Activated CD4-positive, CD25-positive, alpha-beta regulatory T cell treated with anti-CD3 and anti-CD28 coated beads, Interleukin-2, amount 50 U/mL, for 16 hours (primary cell): ENCODE results near the gene OR5AC2.

Source experiments
- DNase-seq: peaks from one replicate; pipeline ENCODE4 v3.0.0-alpha.2; 2020; ENCODE audit warnings: low read depth, low spot score

The OR5AC2 gene, protein sequence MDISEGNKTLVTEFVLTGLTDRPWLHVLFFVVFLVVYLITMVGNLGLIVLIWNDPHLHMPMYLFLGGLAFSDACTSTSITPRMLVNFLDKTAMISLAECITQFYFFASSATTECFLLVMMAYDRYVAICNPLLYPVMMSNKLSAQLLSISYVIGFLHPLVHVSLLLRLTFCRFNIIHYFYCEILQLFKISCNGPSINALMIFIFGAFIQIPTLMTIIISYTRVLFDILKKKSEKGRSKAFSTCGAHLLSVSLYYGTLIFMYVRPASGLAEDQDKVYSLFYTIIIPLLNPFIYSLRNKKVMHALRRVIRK

DNA sequence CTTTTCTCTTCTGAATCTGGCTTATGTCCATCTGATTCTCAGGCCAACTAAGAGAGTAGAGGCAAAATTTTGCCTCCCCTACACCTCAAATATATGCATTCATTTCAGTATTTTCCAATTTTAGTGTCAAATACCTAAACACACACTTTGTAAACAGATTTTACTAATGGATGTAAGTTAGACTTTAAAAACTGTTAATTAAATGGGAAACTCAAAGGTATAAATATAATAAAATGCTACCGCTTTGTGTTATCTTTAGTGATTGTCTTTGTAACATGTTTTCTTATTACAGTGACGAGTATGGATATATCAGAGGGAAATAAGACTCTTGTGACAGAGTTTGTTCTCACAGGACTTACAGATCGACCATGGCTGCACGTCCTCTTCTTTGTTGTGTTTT, at the start of gene OR5AC2:
TSS of gene OR5AC2 (plus strand) at position 301 of the 400 bp plus-strand sequence. CDS start at position 301, 0 bp downstream.
- DNase-seq = no peak

DNA sequence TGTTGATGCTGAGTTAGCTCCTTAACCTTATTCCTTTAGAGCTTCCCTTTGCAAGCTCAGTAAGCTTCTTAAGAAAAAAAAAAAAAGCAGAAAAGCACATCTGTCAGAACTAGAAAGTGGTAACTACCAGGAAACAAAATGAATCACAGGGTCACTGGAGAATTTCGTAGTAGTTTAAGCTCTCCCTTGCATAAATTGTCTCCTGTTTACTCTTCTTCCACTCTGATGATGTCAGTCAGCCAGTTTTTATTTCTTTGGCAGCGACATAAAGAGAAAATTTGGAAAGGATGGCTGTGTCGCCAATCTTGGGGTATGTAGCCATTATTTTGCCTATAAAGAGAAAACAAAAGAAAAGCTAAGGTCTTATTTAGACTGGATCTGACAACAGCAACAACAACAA, 48.7 kb upstream of the OR5AC2 start:
- no peak for DNase-seq

DNA sequence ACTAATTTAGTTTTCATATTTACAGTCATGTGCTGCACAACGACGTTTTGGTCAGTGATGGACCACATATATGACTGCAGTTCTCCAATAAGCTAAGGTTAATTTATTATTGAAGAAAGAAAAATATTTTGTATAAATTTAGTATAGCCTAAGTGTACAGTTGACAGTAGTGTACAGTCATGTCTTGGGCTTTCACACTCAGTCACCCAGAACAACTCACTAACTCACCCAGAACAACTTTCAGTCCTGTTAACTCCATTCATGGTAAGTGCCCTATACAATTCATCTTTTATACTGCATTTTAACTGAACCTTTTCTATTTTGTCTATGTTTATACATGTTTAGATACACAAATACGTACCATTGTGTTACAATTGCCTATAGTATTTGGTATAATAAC, 48.1 kb upstream of the OR5AC2 start:
- DNase-seq = no peak

DNA sequence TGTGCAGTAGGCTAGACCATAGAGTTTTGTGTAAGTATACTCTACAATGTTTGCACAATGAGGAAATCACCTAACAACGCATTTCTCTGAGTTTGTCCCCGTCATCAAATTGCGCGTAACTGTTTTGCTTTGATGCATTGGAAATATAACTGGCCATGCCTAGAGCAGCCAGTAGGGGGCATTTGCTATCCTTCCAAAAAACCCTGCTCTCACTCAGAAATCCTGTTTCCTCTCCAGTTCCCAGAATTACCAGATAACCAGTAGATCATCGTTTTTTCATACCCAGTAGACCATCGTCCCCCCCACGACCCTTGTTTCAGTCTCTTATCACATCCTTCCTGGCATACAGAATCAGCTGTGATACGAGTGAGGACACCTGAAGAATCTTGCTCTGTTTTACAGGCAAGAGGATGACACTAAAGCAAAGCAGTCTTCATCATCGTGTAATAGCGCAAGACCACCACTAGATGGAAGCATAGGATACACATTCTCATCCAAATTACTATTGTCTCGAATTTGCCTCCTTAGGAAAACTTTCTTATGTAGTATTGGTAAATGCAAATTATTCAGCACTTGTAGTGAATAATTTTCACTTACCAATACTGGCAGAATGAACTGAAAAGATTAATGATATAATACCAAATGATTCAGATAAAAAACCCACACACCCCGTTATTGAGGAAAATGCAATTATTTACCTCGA, 47.5 kb upstream of the OR5AC2 start:
- DNase-seq = peak; percentile 52

DNA sequence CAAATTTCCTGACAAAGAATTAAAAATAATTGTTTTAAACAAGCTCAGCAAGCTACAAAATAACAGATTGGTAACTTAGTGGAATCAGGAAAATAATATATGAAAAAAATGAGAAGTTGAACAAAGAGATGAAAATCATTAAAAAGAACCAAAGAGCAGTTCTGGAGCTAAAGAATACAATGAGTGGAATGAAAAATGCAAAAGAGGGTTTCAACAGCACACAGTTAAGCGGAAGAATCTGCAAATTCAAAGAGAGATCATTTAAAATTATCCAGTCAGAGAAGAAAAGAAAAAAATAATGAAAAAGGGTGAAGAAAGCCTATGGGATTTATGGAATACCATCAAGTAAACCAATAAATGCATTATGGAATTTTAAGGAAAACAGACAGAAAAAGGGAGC, 45.6 kb upstream of the OR5AC2 start:
- DNase-seq = no peak

DNA sequence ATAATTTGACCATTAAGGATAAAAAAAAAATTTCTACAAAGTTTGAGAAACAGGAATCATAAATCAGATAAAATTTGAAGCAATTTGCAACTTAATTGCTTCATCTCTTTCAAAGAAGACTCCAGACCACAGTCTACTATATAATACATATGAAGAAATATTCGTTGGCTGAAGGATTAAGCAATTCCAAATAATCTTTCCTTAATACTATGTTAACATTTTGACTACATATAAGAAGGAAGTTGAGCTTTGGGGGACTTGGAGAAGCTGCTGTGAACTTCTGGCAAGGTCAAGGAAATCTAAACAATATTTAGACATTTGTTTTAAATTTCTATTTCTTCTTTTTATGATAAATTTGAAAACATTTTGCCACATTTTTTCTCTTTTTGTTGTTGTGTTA, 38.4 kb upstream of the OR5AC2 start:
- no peak for DNase-seq

DNA sequence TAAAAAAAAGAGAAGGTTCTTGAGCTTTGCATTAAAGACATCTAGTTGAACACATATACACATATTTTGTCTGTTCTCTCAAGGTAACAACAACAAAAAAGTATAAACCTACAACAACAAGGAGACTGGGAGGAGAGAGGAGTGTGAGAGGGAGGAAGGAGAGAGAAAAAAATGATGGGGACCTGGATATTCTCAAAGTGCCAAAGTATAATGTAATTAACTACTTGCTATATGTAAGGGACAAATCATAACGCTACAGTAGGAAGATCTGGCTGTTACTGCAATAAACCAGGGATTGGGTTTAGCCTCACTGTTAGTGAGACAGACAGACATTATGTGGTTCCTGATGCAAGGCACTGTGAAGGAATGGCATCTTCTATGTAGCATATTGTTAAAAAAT, 37.7 kb upstream of the OR5AC2 start:
- no peak for DNase-seq

DNA sequence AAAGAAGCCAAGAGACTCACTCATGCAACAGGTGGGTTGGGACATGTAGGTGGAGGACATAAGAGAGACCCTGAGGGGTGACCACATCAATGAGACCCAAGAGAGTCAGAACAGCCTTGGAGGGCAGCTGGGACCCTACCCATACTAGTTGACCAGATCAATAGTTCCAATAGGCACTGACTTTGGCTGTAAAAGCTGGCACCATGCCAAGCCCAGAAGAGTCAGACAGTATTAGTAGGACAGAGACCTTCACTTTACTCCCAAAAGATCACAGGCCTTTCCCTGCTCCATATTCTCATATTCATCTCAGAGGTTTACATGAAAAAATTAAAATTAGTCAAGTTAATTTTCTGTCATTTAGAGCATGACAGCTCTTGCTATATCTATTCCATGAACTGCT, 30.9 kb upstream of the OR5AC2 start:
- DNase-seq = no peak

DNA sequence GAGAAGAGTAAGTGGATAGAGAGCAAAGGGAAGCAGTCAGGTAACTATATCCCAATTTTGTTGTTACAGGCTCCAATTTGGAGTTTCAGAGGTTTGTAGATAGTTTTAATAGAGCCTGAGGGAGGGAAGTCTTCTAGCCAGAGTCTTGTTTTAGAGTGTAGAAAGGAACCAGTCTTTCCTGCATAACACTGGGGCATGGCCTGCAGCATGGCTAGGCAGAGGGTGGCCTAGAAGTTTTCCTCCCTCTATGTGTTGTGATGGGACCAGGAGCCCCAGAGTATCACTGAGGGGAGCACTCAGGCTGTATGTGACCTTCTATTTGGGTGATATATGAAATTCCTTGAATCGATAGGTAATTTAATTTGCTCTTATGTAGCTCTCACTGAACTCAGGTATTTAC, 29.3 kb upstream of the OR5AC2 start:
- DNase-seq = no peak

DNA sequence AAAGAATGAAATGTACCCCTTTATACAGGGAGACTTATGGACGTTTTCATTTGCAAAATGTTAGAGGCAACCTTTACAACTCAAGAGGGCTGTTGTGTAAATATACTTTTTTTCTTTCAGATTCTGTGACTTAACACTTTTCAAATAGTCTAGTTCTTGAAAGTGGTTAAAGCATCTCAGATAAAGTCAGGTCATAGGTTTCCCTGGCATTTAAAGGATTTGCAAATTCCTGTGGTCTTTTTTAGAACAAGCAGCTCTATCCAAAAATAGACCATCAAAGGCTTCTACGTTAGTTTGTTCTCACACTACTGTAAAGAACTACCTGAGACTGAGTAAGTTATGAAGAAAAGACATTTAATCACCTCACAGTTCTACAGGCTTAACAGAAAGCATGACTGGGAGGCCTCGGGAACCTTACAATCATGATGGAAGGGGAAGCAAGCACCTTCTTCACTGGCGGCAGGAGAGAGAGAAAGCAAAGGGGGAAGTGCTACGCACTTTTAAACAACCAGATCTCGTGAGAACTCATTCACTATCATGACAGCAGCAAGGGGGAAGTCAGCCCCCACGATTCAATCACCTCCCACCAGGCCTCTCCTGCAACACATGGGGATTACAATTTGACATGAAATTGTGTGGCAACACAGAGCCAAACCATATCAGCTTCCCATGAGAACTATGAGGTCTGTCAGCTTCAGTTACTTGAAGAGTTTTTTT, 28.6 kb upstream of the OR5AC2 start:
- DNase-seq = no peak

DNA sequence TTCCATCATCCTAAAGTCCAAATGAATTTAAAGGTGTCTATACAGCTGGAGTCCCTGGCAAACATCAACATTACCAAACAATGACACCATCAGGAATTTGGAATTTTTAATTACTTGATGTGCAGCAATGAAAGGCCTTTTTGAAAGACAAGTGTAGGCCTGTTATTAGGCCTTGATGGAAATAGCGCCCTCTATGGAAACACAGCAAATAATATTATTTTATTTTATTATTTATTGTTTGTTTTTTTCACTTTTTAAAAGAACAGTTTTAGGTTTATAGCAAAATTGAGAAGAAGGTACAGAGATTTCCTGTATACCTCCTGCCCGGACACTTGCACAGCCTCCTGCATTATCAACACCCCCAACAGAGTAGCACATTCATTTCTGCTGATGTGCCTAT, 18.1 kb upstream of the OR5AC2 start:
- no peak for DNase-seq

DNA sequence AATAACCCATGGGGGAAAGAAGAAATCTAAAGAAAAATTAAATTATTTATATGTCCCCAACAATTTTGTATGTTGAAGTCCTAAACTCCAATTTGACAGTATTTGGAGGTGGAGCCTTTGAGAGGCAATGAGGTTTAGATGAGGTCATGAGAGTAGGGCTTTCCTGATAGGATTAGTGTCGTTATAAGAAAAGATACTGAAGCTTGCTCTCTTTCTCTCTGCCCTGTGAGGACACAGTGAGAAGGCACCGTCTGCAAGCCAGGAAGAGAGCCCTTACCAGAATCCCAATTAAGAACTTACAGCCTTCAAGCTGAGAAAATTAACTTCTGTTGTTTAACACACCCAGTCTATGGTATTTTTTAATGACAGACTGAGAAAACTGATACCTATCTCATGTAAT, 16.1 kb upstream of the OR5AC2 start:
- DNase-seq = no peak

DNA sequence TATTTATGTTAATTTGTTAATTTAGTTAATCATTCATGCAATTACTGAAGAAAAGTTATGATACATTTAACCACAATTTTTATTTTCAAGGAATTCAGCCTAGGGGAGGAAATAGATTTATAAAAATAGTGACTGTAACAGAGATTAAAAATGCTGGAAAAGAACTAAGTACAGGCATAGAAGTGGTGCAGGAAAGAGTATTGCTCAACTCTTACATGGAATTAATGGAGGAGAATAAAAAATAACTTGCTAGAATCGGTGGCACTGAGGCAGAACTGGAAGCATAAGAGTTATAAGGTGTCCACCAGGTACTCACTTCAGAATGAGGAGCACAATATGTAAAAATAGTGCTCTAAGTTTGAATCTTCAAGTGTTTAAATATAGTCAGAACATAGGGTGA, 13.5 kb upstream of the OR5AC2 start:
- no peak for DNase-seq

DNA sequence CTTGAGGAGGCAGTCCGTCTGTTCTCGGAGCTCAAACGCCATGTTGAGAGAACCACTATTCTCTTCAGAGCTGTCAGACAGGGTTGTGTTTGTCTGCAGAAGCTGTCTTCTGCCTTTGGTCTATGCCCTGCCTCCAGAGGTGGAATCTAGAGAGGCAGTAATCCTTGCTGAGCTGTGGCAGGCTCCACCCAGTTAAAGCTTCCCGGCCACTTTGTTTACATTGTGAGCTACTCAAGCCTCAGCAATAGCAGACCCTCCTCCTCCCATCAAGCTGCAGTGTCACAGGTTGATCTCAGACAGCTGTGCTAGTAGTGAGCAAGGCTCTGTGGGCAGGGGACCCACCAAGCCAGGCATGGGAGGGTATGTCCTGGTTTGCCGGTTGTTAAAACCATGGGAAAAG, 8.9 kb downstream of the OR5AC2 start:
- no peak for DNase-seq

DNA sequence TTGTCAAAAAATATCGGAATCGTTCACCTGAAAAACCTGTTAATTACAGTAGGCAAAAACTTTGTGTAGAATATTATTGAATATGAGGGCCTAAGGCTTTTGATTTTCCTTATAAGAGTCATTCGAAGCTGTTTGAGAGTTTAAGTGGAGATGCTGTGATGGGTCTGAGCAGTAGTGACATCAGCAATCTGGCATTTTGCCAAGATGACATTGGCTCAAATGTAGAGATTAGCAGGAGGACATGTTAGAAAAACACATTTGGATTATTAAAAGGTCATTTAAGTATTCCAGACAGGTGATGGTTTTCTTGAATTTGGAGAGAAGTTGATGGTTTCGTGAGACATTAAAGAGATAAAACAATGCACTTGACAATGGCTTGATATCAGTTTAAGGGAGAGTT, 12.9 kb downstream of the OR5AC2 start:
- no peak for DNase-seq

DNA sequence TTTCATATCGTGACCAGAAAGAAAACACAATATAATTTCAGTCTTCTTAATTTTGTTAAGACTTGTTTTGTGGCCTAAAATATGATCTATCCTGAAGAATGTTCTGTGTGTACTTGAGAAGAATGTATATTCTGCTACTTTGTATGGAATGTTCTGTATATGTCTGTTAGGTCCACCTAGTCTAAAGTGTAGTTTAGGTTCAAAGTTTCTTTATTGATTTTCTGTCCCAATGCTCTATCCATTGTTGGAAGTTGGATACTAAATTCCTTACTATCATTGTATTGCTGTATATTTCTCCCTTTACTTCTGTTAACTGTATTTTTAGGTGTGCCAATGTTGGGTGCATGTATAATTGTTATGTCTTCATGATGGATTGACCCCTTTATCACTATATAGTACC, 21.2 kb downstream of the OR5AC2 start:
- no peak for DNase-seq

DNA sequence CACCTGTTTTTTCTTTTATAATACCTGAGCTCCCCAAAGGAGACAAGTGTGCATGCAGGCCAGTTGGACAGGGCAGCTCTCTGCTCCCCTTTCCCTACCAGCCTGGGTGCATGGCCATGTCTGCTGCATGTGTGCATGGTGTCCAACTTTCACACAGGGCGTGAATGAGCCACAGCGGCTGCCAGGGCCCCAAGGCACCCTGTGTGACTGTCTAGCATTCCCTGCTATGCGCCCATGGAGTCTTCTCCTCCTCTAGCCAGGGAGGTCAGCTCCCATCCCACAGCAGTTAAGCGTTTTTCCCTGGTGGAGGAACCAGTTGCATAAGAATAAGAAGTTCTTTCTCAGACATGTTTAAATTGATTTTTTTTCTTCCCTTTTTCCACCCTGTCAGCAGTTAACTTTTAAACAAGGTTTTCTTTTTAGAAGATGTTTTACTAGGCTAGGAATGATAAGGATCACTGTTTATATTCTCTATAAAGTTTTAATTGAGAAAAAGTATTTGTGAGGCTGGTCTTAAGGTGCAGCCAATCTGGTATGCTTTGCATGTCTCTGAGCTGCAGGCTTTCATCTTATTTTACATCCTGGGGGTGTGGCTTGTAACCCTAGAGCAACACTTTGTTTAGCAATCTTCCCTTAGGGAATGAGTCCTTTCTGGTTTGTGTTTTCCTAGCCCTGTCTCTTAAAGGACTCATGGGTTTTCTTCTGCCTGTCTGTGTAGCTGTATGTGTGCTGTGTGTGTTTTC, 23.0 kb downstream of the OR5AC2 start:
- DNase-seq = no peak

DNA sequence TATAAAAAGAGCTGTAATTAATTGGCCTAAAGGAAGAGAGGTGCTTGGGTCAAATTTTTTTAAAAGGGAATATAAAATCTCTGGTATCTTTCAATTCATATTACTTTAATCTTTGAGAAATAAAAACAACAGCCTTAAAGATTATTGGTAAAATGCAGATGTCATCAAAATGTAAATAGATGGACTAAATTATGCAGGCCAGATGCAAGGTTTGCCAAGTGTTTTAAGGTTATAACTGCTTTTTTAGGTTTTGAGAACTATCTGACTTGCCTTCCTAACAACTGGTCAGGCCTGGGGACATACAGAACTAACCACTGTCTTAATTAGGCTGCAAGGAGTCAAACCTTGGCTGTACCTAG, 23.6 kb downstream of the OR5AC2 start:
- DNase-seq = no peak

DNA sequence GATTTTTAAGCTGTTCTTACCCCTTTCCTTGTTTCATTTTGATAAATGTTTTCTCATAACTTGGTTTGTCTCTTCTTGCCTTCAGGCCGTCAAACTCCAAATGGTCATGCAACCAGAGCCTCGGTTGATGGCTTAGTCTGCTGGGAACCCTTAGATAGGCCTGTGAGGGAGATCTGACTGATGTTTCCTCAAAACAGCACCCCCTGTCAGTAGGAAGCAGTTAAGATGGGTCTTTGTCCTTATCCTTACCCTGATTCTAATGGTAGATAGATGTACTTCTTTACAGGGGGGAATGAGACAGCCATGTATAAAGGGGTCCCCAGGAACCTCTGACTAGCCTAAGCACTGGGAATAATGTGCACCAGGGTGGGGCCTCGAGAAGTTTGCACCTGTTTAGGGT, 27.3 kb downstream of the OR5AC2 start:
- no peak for DNase-seq

DNA sequence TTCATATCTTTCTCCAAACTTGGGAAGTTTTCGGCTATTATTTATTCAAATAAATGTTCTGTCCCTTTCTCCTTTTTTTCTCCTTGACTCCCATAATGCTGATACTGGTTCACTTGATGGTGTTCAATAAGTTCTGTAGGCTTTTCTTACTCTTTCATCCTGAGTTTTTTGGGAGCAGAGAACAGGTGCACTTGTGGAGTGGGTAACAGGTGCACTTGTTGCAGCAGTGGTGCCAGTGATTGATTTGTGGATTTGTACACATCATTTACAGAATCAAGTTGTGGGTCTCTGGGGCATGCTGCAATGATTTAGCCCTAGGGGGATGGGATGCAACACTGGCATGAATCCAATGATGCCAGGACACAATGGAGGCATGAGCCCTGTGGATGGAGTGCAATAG, 28.7 kb downstream of the OR5AC2 start:
- no peak for DNase-seq

DNA sequence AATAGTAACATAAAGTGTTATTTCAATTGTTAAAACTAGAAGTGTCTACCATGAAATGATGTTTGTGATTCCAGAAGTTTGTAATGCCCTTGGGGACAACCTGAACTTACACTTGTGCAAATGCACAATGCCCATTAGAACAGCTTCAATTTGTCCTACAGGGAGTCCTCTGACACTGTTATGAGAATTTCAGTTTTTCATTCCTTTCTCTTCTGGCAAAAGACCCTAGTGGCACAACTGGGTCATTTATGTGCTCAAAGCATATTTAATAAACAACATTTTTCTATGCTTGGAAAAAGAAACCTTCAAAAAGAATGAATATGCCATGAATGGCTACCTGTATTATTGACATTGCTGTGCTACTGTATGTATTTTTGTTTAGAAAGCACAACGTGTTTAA, 43.4 kb downstream of the OR5AC2 start, which contains the start of gene OR5H1:
TSS of gene OR5H1 (plus strand) at position 301 of the 400 bp plus-strand sequence. CDS start 1,977 bp downstream, outside the sequence.
- DNase-seq = no peak

DNA sequence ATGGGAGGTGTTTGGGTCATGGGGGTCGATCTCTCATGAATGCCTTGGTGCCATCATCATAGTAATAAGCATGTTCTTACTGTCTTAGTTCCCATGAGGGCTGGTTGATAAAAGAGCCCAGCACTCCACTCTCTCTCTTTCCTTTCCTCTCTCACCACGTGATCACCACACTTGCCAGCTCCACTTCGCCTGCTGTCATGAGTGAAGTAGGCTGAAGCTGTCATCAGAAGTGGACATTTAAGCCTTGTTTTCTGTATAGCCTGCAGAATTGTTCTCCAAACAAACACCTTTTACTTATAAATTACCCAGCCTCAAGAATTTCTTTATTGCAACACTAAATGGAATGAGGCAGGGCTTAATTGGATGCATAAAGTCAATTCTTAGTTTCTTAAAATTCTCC, 49.7 kb downstream of the OR5AC2 start:
- no peak for DNase-seq
